NT2/D1 (cell line): Measurements from ENCODE around the gene OVOL1.

ENCODE experiments used
- SUZ12 ChIP-seq: IDR thresholded peaks from 2 replicates; pipeline ENCODE4 v1.6.1; 2011; ENCODE audit not compliant: insufficient read length, insufficient read depth; ENCODE audit errors: extremely low read depth
- YY1 ChIP-seq: IDR thresholded peaks from 2 replicates; pipeline ENCODE4 v1.6.1; 2011; ENCODE audit not compliant: insufficient read length, insufficient read depth

DNA sequence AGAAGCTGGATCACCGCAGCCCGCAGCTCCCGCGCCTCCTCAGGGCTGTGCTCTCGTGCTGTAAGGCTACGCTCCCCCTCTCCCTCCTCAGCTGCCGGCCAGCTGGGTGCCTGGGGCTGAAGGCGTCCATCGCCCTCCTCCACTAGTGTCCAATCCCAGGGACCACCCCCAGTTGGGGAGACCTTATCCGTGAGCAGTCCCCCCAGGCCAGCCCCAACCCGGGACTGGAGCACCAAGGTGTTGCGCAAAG is 7.3 kb upstream of the OVOL1 start:
- TF ChIP-seq YY1 (no peak), SUZ12 (no peak)
